ENCODE data around the gene STRN4. TPM values are rescaled to one million over a fixed set of nuclear protein-coding genes. Genes with fewer than 3 reads are reported as not detected.
A peak's percentile ranks its signal among the peaks of the same experiment; 100 is the strongest.

The STRN4 gene
- total and polyA plus RNA-seq, 9 of the 15 experiments (the other 6 are each of a cell fraction or from before 2014, with no cell fraction given), result 0.62 to 83.7 (median 36.9) TPM

- no peak for TF ChIP-seq CREBBP (IDR thresholded peaks at IDR 0.05; ENCODE audit: low read depth, low read length)
- no peak for TF ChIP-seq HOXB6 (CRISPR knock-in tag; IDR thresholded peaks at IDR 0.05; ENCODE audit: borderline replicate concordance)
- no peak for TF ChIP-seq FOXA1 (IDR thresholded peaks at IDR 0.05; ENCODE audit: borderline replicate concordance)
- TF ChIP-seq PURB (CRISPR knock-in tag; IDR thresholded peaks at IDR 0.05; ENCODE audit: low read depth), result no peak
- no peak for TF ChIP-seq ZNF347 (CRISPR knock-in tag; IDR thresholded peaks at IDR 0.05; ENCODE audit: low read depth)
- TF ChIP-seq ZBTB17 (CRISPR knock-in tag; IDR thresholded peaks at IDR 0.05), result no peak
- 0 out of 2 replicates have a peak, but pooled peaks have one; percentile 67 for TF ChIP-seq NR3C1 (CRISPR knock-in tag; IDR thresholded peaks at IDR 0.05)
- no peak for TF ChIP-seq ATF3 (IDR thresholded peaks at IDR 0.05)
- peak; percentile 65; the same call in 1 of the 2 replicates for TF ChIP-seq ATF3 (CRISPR knock-in tag; conservative IDR thresholded peaks at IDR 0.05)
- TF ChIP-seq MITF (IDR thresholded peaks at IDR 0.05), result no peak
- TF ChIP-seq JUNB (CRISPR knock-in tag; conservative IDR thresholded peaks at IDR 0.05), result no peak
- TF ChIP-seq ATF7 (IDR thresholded peaks at IDR 0.05), result peak; percentile 75
- TF ChIP-seq NKRF (IDR thresholded peaks at IDR 0.05; ENCODE audit: borderline replicate concordance), result peak; percentile 95
- TF ChIP-seq ZNF444 (CRISPR knock-in tag; IDR thresholded peaks at IDR 0.05), result no peak
- no peak for TF ChIP-seq ZNF507 (tag; conservative IDR thresholded peaks at IDR 0.05)
- 0 out of 2 replicates have a peak, but pooled peaks have one; percentile 53 for TF ChIP-seq KDM2B (CRISPR knock-in tag; IDR thresholded peaks at IDR 0.05)
- no peak for TF ChIP-seq KAT2B (IDR thresholded peaks at IDR 0.05; ENCODE audit: low read depth, low read length)
- TF ChIP-seq AFF4 (CRISPR knock-in tag; IDR thresholded peaks at IDR 0.05), result peak; percentile 99
- peak; percentile 54 for TF ChIP-seq CREM (IDR thresholded peaks at IDR 0.05; ENCODE audit: low read depth)
- TF ChIP-seq HDAC8 (tag; IDR thresholded peaks at IDR 0.05), result no peak
- TF ChIP-seq GATAD2A (IDR thresholded peaks at IDR 0.05), result no peak; the same call in 1 of the 2 replicates
- TF ChIP-seq MAFK (IDR thresholded peaks at IDR 0.05; ENCODE audit: low read length), result no peak
Observed at GRCh38 chr19:46788262-46788967, 42.2 kb upstream of the STRN4 start, which contains the start of gene SLC1A5 (continued).
